ENCODE data around the gene SH2D3C. TPM values are rescaled to one million over a fixed set of nuclear protein-coding genes. Genes with fewer than 3 reads are reported as not detected.

Gene SH2D3C
- total and polyA plus RNA-seq, 2 of the 8 experiments (the other 6 are each of a cell fraction or from before 2014, with no cell fraction given), result 6.4 to 8.1 TPM

DNA sequence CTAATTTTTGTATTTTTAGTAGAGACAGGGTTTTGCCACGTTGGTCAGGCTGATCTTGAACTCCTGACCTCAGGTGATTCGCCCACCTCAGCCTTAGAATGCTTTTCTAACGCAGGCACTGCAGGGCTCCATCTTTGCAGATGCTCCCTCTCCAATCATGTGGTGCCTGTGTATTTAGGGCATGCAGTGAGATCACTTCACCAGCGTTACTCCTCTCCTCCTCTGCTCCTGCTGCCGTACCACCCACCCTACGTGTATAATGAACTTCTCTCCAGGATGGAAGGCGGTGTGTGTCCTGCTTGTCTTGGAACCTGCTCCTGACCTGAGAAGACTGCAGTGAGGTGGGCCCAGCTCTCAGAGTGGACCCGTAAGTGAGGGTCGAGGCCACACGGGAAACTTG lies 85.3 kb downstream of the SH2D3C start (continued):
- TF ChIP-seq CHD7 (IDR thresholded peaks at IDR 0.05; ENCODE audit: insufficient replicate concordance, low read length) (no peak), SP2 (IDR thresholded peaks at IDR 0.05; ENCODE audit: low read length) (no peak), TCF12 (IDR thresholded peaks at IDR 0.05; ENCODE audit: low read depth, low read length) (no peak), YY1 (IDR thresholded peaks at IDR 0.05; ENCODE audit: low read depth, low read length) (no peak), E2F6 (IDR thresholded peaks at IDR 0.05) (no peak), RXRA (IDR thresholded peaks at IDR 0.05; ENCODE audit: insufficient read depth, low read depth, low read length) (no peak), CTCF (IDR thresholded peaks at IDR 0.05; ENCODE audit: control extremely low read depth in 1 of 3, insufficient read depth in 1 of 3, low read depth in 1 of 3, low read length in 3 of 3) (no peak), FOSL1 (IDR thresholded peaks at IDR 0.05; ENCODE audit: insufficient read depth, low read depth, low read length) (no peak), CHD2 (IDR thresholded peaks at IDR 0.05; ENCODE audit: low read length) (no peak)
